Measurements from ENCODE around the gene RPS15.
A peak's percentile ranks its signal among the peaks of the same experiment; 100 is the strongest.

RPS15 gene

DNA sequence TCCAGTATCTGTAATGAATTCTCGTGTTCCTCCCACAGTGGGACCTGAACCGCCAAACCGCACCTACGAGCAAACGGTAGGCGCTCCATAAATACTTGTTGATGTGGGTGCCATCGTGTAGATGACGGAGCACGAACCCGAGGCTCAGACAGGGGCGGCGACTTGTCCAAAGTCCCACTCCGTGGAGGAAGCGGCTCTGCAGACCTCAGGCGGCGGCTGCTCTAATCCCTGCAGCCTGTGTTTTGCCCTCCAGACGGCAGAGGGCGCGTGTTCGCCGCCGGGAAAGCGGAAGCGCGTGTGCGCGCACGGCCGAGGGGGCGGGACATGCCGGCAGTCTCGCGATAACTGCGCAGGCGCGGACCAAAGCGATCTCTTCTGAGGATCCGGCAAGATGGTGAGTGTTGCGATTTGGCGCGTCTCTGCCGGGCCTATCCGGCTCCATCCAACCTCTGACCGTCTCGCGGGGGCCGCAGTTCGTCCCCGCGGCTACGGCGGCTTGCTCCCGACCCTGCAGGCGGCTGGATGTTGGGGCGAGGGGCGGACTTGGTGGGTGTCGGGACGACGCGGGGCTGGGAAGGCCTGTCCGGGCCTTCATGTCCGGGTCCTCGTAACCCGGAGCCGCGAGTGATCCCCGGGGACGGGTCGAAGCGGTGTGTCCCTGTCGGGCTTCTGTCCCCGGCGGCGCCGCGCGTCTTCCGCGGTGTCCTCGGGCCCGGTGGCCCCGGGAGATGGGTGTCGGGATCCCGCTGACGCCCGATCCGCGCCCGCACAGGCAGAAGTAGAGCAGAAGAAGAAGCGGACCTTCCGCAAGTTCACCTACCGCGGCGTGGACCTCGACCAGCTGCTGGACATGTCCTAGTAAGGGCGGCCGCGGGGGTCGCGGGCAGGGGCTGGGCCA is at the start of gene RPS15:
Gene RPS15, plus strand, starts transcription at position 362 of the 898 bp plus-strand sequence. Its CDS starts 30 bp downstream, at position 392.
- peak; percentile 99 for DNase-seq (ENCODE audit: low spot score)

- DNase-seq (ENCODE audit: low spot score), result no peak
Observed at GRCh38 chr19:1388637-1389026, 49.6 kb upstream of the RPS15 start.

DNA sequence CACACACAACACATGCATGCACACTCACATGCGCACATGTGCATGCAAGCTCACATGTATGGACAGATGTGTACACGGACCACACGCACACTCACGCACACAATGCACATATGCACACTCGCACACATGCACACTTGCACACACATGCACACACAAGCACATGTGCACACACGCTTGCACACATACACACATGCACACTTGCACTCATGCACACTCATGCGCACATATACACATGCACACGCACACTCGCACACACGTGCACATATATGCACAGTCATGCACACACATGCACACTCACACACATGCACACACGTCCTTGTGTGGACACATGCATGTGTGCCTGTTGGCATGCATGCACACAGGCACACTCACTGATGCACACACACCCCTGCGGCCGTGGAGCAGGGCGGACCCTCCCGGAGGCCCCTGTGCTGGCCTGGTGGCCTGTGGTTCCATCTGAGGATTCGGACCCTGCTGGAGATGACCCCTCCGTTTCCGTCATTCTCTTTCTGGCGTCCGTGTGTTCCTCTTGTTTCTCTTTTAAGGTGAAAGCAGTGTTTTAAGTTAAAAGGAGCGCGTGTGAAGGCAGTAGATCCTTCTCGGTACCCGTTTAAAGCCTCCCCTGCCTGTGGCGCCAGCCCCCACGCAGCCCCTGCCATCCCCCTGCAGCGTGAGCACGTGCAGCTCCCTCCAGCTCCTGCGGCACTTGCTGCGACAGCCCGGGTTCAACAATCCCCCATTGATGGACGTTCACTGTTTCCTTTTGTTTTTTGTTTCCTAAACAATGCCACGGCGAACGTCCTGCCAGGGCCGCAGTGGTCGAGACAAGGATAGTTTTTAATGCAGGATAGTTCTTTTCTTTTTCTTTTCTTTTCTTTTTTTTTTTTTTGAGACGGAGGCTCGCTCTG is 48.9 kb upstream of the RPS15 start:
- DNase-seq (ENCODE audit: low spot score), result no peak

GRCh38 chr19:1390890-1391423 is 47.2 kb upstream of the RPS15 start:
- no peak for DNase-seq (ENCODE audit: low spot score)

DNA sequence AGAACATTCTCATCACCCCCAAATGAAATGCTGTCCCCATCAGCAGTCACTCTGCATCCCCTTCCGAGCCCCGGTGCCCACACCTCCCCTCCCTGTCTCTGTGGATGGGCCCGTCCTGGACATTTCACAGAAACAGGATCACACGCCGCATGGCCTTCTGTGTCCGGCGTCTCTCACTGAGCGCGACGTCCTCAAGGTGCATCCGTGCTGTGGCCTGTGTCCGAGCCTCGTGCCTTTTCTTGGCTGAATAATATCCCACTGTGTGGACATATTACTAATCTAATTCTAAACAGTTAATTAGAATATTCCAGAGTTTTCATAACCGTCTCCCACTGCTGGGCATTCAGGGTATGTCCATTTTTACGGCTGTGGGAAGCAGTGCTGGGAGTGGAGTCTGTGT is 45.8 kb upstream of the RPS15 start:
- no peak for DNase-seq (ENCODE audit: low spot score)

DNA sequence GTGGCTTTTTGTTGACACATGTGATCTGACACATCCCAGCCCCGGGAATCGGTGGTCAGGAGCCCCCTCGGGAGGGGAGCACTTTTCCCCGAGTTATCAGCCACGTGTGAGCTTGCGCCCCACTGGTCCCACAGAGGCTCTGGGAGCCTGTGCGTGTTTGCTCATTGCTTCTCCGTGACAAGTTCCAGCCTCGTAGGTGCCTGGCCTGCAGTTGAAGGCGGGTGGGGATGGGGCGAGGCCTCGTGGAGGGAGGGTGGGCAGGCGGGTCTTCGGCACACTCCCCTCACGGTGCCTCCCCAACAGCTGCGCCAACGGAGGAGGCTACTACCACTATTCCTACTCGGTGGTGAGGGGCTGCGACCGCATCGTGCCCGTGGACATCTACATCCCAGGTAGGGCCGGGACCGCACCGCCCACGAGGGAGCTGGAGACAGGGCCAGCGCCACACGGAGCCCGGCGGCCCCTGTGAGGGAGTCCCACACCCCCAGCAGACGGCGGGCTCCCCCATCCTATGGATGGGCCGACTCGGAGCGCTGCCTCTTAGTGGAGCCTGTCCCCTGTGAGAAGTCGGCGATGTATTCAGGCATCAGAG is 45.2 kb upstream of the RPS15 start:
- no peak for DNase-seq (ENCODE audit: low spot score)

DNA sequence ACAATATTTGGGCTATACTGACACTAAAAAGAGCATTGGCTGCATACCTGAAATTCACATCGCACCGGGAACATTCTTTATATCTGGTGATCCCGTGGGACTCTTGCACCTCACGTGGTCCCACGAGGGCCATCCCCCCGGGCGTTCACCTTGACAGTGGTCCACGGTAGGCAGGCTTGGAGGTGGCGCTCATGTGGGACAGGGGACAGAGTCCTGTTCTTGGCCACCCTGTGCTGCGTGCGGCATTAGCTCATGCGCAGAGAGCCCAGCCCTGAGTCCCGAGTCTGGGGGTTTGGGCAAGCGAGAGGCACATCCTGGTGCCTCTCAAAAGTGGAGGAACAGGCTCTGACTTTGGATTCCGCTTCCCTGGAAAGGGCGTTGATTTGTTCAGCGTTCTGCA is 44.4 kb upstream of the RPS15 start:
- DNase-seq (ENCODE audit: low spot score), result no peak

DNA sequence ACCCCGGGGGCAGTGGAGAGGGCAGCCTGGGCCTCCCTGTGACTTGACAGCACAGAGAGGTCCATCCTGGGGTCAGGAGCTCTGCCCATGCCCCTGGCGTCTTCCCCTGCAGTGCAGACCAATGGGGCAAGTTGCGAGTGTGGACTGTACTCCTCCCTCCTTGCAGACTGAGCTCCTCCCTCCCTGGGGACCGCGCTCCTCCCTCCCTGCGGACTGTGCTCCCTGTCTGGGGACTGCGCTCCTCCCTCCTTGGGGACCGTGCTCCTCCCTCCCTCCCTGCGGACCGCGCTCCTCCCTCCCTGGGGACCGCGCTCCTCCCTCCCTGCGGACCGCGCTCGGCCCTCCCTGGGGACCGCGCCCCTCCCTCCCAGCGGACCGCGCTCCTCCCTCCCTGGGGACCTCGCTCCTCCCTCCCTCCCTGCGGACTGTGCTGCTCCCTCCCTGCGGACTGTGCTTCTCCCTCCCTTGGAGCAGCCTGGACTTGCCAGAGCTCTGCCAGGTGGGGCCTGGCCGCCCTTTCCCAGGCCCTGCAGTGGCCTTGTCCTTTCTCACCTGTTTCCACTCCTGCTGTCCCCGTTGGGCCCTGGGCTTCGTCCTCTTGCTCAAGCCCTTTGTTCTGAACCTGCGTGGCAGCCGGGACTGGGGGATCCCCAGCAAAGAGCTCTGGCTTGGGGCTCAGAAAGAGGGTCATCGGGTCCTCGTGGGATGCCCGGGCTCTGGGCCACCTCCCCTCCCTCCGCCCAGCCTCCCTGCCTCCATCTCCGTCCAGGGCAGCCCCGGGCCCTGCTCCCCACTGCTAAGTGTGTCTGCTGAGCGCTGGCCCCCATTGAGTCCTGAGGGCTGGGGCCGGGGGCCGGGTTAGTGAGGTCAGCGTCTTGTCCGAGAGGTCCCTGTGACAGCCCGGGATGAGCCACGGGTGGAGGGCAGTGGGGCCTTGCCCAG is 43.7 kb upstream of the RPS15 start:
- no peak for DNase-seq (ENCODE audit: low spot score)

DNA sequence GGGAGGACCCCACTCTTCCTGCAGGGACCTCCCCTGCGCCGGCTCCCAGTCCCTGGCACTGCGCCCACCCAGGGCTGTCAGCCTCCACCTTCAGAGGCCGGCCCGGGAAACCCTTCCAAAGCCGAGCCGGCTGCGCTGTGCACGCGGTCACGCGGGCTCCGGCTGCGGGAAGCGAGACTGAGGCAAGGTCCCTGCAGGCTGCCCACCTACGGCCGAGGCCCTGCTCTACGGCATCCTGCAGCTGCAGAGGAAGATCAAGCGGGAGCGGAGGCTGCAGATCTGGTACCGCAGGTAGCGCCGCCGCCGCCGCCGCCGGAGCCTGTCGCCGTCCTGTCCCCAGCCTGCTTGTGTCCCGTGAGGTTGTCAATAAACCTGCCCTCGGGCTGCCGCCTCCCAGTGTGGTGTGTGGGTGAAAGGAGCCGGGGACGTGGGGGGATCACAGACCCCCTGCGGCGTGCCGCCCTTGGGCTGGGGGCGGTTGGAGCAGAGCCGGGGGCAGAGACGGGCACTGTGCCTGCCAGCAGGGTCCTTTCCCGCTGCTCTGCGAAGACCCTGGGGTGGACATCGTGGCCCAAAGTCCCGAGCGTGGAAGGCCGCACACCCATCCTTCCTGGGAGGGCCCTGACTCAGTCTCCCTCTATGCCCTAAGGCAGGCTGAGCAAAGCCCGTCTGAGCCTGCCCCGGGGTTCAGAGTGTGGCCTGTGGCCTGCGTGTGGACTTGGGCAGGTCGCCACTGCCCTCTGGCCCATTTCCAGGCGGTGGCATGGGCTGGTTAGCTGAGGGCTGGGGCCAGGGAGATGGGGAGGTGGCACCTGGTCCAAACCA is 42.8 kb upstream of the RPS15 start:
- no peak for DNase-seq (ENCODE audit: low spot score)

DNA sequence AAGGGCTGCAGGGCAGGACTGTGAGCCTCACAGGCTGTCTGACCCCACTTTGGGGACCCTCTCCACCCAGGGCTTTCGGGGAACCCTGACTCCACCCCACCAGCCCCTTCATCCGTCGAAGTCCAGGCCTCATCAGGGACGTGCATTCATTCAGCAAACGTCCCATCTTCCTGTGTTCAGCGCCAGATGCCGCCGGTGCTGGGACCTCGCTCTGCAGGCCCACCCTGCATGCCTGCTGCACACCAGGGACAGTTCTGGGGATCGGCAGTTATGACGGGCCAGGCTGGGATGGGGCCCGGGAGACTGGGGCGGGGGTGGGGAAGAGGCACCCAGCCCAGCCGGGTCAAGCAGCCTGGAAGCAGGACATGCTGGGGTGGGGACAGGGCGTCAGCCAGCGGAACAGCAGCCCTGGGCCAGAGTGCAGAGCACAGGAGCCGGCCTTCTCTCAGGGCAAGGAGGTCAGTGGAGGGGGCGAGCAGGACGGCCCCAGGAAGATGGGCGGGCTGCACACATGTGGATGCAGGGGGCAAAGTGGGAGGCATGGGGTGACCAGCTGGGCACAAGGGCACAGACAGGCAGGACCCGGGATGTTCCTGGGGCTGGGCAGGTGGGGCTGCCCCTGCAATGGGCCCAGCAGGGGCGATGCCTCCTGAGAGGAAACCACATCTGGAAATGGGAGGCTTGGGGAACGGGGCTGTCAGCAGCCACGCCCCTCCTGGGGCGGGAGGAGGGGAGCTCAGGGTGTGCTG is 42.0 kb upstream of the RPS15 start:
- DNase-seq (ENCODE audit: low spot score), result no peak

DNA sequence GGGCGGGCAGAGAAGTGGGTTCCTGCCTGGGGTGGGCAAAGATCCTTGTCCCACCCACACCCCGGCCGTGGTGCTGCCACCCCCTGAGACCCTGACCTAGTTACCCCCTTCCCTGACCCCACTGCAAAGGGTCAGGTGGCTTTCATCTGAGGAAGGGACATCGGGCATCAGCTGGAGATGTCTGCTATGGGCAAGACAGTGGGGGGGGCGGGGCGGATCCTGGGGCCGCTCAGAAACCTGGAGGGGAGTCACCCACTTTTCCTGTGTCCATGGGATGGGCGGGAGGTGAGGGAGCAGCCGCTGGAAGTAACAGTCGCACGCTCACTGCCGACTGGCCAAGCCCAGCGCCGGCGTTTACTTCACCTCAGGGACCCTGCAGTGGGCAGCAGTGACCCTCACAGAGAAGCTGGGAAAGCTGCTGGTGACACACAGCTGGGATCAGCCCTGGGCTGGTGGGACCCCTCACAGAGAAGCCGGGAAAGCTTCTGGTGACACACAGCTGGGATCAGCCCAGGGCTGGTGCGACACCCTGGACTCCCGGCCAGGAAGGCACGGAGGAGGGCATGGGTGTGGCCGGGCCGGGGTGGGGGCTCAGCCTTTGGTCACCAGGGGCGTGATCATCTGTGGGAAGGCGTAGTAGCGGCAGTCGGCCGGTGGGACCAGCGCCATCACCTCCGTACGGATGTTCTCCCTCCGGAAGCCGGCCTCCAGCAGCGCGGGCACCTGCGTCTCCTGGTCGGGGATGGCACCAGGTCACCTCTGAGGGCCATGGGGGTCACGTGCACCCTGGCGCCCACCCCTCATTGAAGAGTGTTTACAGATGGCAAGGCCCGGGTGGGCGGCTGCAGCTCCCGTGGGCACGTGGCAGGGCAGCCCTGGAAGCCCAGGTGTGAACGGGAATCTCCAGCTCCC is 41.2 kb upstream of the RPS15 start:
- no peak for DNase-seq (ENCODE audit: low spot score)

DNA sequence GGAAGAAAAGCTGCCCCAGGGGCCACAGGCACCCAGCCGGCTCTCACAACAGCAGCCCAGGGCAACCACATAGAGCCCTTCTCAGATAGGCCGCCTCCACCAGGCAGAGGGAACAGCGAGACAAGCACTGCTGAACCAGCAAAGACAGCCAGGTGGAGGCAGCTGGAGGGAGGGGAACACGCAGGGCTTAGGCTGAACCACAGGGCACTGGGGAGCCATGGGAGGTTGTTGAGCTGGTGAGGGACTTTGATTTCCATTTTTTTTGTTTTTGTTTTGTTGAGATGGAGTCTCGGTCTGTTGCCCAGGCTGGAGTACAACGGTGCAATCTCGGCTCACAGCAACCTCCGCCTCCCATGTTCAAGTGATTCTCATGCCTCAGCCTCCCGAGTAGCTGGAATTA is 40.4 kb upstream of the RPS15 start:
- no peak for DNase-seq (ENCODE audit: low spot score)

DNA sequence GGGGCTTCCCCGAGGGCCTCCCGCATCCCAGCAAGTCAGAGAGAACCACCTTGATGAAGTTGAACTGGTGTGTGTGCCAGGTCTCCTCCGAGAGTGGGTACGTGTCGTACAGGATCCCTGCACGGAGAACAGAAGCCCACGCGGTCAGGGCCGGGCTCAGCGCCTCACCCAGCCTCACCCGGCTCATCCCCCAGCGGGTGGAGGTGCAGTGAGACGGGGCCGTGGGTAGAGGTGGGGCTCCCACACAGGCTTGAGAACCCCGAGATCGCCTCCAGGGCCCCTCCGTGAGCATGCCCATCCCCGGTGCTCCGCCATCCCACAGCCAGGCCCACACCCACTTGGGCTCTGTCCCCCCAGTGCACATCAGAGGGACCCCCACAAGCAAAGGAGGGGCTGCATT is 39.1 kb upstream of the RPS15 start:
- no peak for DNase-seq (ENCODE audit: low spot score)

GRCh38 chr19:1399745-1400144 is 38.5 kb upstream of the RPS15 start:
- no peak for DNase-seq (ENCODE audit: low spot score)

GRCh38 chr19:1400281-1401137 is 37.7 kb upstream of the RPS15 start:
- DNase-seq (ENCODE audit: low spot score), result peak; percentile 57

DNA sequence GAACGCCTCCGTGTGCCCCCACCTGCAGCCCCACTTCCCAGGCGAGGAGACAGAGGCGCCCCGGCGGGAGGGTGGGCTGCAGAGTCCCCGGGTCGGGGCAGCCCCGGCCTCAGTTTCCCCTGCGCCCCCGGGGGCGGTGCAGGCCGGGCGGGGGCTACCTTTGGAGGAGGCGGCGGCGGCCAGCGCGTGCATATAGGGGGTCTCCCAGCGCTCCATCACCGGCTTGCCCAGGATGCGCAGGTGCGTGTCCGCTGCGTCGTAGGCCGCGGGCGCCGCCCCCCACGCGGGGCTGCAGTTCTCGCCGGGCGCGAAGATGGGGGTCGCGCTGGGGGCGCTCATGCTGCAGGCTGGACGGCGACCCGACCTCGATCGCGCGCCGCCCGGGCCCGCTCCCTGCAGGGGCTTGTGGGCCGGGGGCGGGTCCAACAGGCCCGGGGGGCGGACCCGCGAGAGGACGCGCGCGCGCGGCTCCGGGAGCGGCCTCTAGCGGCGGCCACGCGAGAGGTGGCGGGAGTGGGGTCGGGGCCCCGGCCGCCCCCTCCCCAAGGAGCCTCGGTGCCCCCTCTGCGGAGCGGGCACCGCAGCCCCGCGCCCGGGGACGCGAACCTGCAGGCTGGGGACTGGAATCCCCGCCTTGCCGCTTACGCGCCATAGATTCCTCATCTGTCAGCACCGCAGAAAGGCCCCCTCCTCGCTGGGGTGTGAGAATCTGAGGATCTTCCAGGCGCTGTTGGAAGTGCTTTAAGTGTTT is 36.9 kb upstream of the RPS15 start, which contains the start of gene GAMT:
Gene GAMT, minus strand, starts transcription at position 405 of the 751 bp plus-strand sequence. Its CDS starts 66 bp downstream, at position 339.
- peak; percentile 88 for DNase-seq (ENCODE audit: low spot score)

GRCh38 chr19:1401889-1402217 is 36.3 kb upstream of the RPS15 start:
- DNase-seq (ENCODE audit: low spot score), result no peak

Measured in AG20443 (cell line).